ENCODE measurements around the gene PYCR2. TPM values are rescaled to one million over a fixed set of nuclear protein-coding genes. Genes with fewer than 3 reads are reported as not detected.

PYCR2 gene
- total RNA-seq, 1 donor from 2014 or later, result 109 TPM

DNA sequence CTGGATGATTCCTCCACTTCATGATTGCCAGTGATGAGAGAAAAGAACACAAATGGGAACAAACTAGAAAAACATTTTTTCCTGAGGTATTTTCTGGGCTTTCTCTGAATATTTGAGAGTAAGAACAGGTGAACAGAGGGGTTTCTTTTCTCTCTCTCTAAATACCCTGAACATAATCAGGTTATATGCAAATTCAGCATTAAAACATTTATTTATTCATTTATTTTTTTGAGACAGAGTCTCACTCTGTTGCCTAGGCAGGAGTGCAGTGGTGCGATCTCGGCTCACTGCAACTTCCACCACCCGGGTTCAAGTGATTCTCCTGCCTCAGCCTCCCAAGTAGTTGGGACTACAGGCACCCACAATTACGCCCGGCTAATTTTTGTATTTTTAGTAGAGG lies 22.8 kb upstream of the PYCR2 start:
- no peak overlapping the region for H3K27ac Mint-ChIP-seq
- POLR2A ChIA-PET, result no interaction called here
- TF ChIP-seq, protein P1, sequence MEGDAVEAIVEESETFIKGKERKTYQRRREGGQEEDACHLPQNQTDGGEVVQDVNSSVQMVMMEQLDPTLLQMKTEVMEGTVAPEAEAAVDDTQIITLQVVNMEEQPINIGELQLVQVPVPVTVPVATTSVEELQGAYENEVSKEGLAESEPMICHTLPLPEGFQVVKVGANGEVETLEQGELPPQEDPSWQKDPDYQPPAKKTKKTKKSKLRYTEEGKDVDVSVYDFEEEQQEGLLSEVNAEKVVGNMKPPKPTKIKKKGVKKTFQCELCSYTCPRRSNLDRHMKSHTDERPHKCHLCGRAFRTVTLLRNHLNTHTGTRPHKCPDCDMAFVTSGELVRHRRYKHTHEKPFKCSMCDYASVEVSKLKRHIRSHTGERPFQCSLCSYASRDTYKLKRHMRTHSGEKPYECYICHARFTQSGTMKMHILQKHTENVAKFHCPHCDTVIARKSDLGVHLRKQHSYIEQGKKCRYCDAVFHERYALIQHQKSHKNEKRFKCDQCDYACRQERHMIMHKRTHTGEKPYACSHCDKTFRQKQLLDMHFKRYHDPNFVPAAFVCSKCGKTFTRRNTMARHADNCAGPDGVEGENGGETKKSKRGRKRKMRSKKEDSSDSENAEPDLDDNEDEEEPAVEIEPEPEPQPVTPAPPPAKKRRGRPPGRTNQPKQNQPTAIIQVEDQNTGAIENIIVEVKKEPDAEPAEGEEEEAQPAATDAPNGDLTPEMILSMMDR (IDR thresholded peaks at IDR 0.05), result no peak
- no peaks in the 10 kb centered on the region for H3K9me3 Mint-ChIP-seq
- peaks cover 29% of the 10 kb centered on the region for H3K27me3 Mint-ChIP-seq
- no peak overlapping the region for H3K4me3 Mint-ChIP-seq
- H3K4me1 Mint-ChIP-seq, result peaks cover 9% of the 10 kb centered on the region
- intact Hi-C loops (cut with micrococcal nuclease), result no loop called here
- no peak for DNase-seq
- no peaks in the 10 kb centered on the region for H3K36me3 Mint-ChIP-seq (ENCODE audit: low read depth)
- CTCF ChIA-PET, result no interaction called here
- no peak for ATAC-seq (ENCODE audit: low read depth)

DNA sequence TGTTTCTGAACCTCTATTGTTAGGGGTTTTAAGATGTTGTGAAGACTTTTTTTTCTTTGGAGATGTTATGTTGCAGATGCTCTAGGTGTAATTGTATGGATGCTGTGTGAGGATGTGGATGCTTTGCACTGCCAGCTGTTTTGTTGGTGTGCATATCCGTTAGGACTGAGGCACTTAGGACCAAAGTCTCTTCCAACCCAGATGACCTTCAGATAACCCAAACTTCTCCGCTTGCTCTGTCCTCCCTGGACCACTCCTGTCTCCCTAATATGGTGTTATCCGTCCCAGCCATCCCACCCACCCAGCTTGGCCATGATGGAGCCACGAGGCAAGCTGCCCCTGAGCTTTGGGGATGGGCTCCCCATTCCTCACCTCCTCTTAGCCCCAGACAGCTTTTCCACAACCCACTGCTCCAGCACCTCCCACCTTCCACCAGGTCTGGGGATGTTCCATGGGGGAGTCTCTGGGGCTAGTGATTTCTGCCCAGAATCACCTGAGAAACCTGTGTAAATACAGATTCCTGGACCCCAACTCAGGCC lies 22.1 kb upstream of the PYCR2 start:
- ATAC-seq (ENCODE audit: low read depth) (no peak), DNase-seq (no peak)
- Mint-ChIP-seq H3K4me3 (no peak overlapping the region), H3K36me3 (ENCODE audit: low read depth) (no peaks in the 10 kb centered on the region), H3K9me3 (no peaks in the 10 kb centered on the region), H3K4me1 (peaks cover 9% of the 10 kb centered on the region), H3K27ac (no peak overlapping the region), H3K27me3 (peaks cover 26% of the 10 kb centered on the region)
- TF ChIP-seq, protein P1 (IDR thresholded peaks at IDR 0.05), result no peak
- intact Hi-C loops (cut with micrococcal nuclease), result no loop called here
- ChIA-PET POLR2A (interaction anchor here (1.3 kb wide), 1 partner anchor 22 kb away, joined by 5 read pairs; the partner anchor contains the start of gene PYCR2), CTCF (interaction anchor here (1.3 kb wide), 1 partner anchor 119 kb away, joined by 4 read pairs; no protein-coding TSS in a partner anchor)

DNA sequence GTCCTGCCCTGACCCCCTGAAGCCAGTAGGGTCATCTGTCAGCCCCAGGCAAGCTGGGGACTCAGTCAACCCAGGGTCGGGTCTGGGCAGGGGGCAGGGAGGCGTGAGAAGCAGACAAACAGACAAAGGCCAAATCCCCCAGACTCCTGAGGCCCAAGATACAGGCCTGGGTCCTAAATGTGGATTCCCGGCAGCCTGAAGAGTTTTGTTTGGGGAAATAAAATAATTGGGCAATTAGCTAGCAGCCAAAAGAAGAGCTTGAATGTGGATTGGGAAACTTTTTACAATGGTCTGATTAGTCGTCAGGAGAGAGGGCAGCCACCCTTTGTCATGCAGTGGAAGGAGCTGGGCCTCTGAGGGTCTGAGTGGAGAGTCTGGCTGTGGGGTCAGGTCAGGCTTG lies 21.5 kb upstream of the PYCR2 start:
- Mint-ChIP-seq H3K27ac (no peak overlapping the region), H3K4me3 (no peak overlapping the region), H3K4me1 (peaks cover 9% of the 10 kb centered on the region)

DNA sequence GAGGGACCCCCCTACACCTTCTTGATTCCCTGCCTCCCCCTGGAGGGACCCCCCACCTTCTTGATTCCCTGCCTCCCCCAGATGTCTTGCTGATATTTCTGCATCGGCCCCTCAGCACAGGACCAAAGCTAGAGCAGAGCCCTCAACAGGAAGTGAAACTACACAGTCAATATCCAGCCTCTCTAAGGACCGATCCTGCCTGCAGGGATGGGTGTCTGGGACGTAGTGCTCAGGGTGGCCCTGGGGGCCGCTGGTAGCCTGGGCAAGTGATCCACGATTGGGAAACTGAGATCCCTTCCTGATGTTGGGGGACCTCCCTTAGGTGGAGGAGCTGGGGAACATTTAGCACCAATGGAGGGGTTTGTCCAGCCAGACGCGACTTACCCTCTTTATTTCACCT lies 20.9 kb upstream of the PYCR2 start:
- Mint-ChIP-seq H3K4me1 (peaks cover 9% of the 10 kb centered on the region), H3K27ac (no peak overlapping the region), H3K4me3 (no peak overlapping the region), H3K36me3 (ENCODE audit: low read depth) (no peaks in the 10 kb centered on the region), H3K9me3 (no peaks in the 10 kb centered on the region), H3K27me3 (peaks cover 22% of the 10 kb centered on the region)
- POLR2A ChIA-PET, result interaction anchor here (0.6 to 1.3 kb wide), 3 partner anchors 21 to 478 kb away, joined by 3 to 5 read pairs (median 4); partner anchors contain the start of gene PYCR2
- intact Hi-C loops (cut with micrococcal nuclease), result no loop called here
- ATAC-seq (ENCODE audit: low read depth) (peak; percentile 91), DNase-seq (no peak)
- CTCF ChIA-PET, result interaction anchor here (0.7 to 1.3 kb wide), 4 partner anchors 18 to 470 kb away, joined by 3 to 4 read pairs (median 4); no protein-coding TSS in a partner anchor
- TF ChIP-seq, protein P1 (IDR thresholded peaks at IDR 0.05), result no peak

More for the DNA sequence above, 21.5 kb upstream of the PYCR2 start:
- CTCF ChIA-PET, result interaction anchor here (1.3 kb wide), 1 partner anchor 119 kb away, joined by 4 read pairs; no protein-coding TSS in a partner anchor
- no peaks in the 10 kb centered on the region for H3K36me3 Mint-ChIP-seq (ENCODE audit: low read depth)
- H3K9me3 Mint-ChIP-seq, result no peaks in the 10 kb centered on the region
- ATAC-seq (ENCODE audit: low read depth), result no peak
- intact Hi-C loops (cut with micrococcal nuclease), result no loop called here
- POLR2A ChIA-PET, result interaction anchor here (0.6 to 1.3 kb wide), 2 partner anchors 22 to 25 kb away, joined by 4 to 5 read pairs; partner anchors contain the start of gene PYCR2
- TF ChIP-seq, protein P1 (IDR thresholded peaks at IDR 0.05), result no peak
- peaks cover 21% of the 10 kb centered on the region for H3K27me3 Mint-ChIP-seq
- DNase-seq, result no peak

DNA sequence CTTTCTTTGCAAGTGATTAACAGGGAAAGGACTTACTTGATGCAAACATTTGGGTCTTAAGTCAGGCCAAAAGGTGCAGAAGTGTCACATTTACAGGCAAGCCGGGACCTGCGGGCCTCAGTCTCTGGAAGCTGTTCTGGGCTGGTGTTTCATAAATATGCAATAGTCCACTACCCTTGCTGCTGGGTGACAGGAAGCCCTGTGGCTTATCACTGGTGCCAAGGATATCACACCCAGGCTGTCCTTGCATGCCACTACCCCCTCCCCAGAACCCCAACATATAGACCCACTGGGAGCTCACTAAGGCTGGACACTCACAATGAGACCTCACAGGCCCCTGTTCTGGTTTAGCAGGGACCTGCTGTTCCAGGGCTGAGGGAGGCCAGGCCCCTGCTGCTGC lies 20.3 kb upstream of the PYCR2 start:
- POLR2A ChIA-PET, result interaction anchor here (1.3 kb wide), 1 partner anchor 477 kb away, joined by 3 read pairs; no protein-coding TSS in a partner anchor
- no peaks in the 10 kb centered on the region for H3K36me3 Mint-ChIP-seq (ENCODE audit: low read depth)
- ATAC-seq (ENCODE audit: low read depth), result no peak
- DNase-seq, result no peak
- no peaks in the 10 kb centered on the region for H3K9me3 Mint-ChIP-seq
- H3K27ac Mint-ChIP-seq, result no peak overlapping the region
- intact Hi-C loops (cut with micrococcal nuclease), result no loop called here
- peaks cover 21% of the 10 kb centered on the region for H3K27me3 Mint-ChIP-seq
- peaks cover 9% of the 10 kb centered on the region for H3K4me1 Mint-ChIP-seq
- H3K4me3 Mint-ChIP-seq, result no peak overlapping the region
- TF ChIP-seq, protein P1 (IDR thresholded peaks at IDR 0.05), result no peak
- CTCF ChIA-PET, result interaction anchor here (0.7 to 1.0 kb wide), 3 partner anchors 19 to 470 kb away, joined by 3 to 4 read pairs (median 3); no protein-coding TSS in a partner anchor

Data from activated B cell treated with CpG ODN at 0.5 μM for 24 hours (primary cell).